H9 (cell line): ENCODE data around the gene ANGPTL7. TPM values are rescaled to one million over a fixed set of nuclear protein-coding genes. Genes with fewer than 3 reads are reported as not detected.
A peak's percentile ranks its signal among the peaks of the same experiment; 100 is the strongest.

ENCODE experiments used
- DNase-seq: peaks from one replicate; pipeline ENCODE4 v3.0.0-alpha.2; 2017
- H2AFZ ChIP-seq: one replicate; pipeline ENCODE4 v1.6.1; 2013; ENCODE audit warnings: mild to moderate bottlenecking, low read length, control low read depth, moderate library complexity
- H2AK5ac ChIP-seq: 2 replicates; pipeline ENCODE4 v1.6.1; 2013; ENCODE audit warnings: low read length, control low read depth, mixed read lengths; ENCODE audit not compliant: insufficient read length
- H2BK120ac ChIP-seq: one replicate; pipeline ENCODE4 v1.6.1; 2013; ENCODE audit warnings: low read depth, mild to moderate bottlenecking, low read length, control low read depth, inconsistent platforms; ENCODE audit not compliant: poor library complexity, severe bottlenecking
- H2BK12ac ChIP-seq: 2 replicates; pipeline ENCODE4 v1.6.1; 2013; ENCODE audit warnings: low read length, control low read depth, mixed read lengths, low read depth; ENCODE audit not compliant: insufficient read length
- H2BK15ac ChIP-seq: 2 replicates; pipeline ENCODE4 v1.6.1; 2013; ENCODE audit warnings: low read depth, low read length, control low read depth
- H2BK20ac ChIP-seq: one replicate; pipeline ENCODE4 v1.6.1; 2013; ENCODE audit warnings: low read depth, mild to moderate bottlenecking, low read length, control low read depth, inconsistent platforms; ENCODE audit not compliant: poor library complexity, severe bottlenecking
- H2BK5ac ChIP-seq: 2 replicates; pipeline ENCODE4 v1.6.1; 2013; ENCODE audit warnings: low read length, control low read depth, mixed read lengths; ENCODE audit not compliant: insufficient read length
- H3K14ac ChIP-seq: 2 replicates; pipeline ENCODE4 v1.6.1; 2013; ENCODE audit warnings: low read length, control low read depth; ENCODE audit not compliant: insufficient read depth
- H3K18ac ChIP-seq: 2 replicates; pipeline ENCODE4 v1.6.1; 2013; ENCODE audit warnings: low read depth, mild to moderate bottlenecking, mixed read lengths, low read length, control low read depth; ENCODE audit not compliant: insufficient read length
- H3K23ac ChIP-seq: 2 replicates; pipeline ENCODE4 v1.6.1; 2013; ENCODE audit warnings: low read length, control low read depth, mixed read lengths, low read depth; ENCODE audit not compliant: insufficient read length
- H3K23me2 ChIP-seq: 2 replicates; pipeline ENCODE4 v1.6.1; 2013; ENCODE audit warnings: low read depth, mild to moderate bottlenecking, mixed read lengths, low read length, control low read depth; ENCODE audit not compliant: insufficient read length, poor library complexity, severe bottlenecking
- H3K27ac ChIP-seq: 2 replicates; pipeline ENCODE4 v1.5.1; 2013; ENCODE audit warnings: low read length, control low read depth, mixed read lengths, low read depth; ENCODE audit not compliant: insufficient read length
- H3K27me3 ChIP-seq: 2 replicates; pipeline ENCODE4 v1.6.1; 2013; ENCODE audit warnings: low read length, control low read depth, inconsistent platforms; ENCODE audit not compliant: insufficient read depth
- H3K4ac ChIP-seq: 2 replicates; pipeline ENCODE4 v1.6.1; 2013; ENCODE audit warnings: low read depth, mild to moderate bottlenecking, control low read depth, inconsistent platforms, low read length, moderate library complexity
- H3K4me1 ChIP-seq: 2 replicates; pipeline ENCODE4 v1.6.1; 2013; ENCODE audit warnings: low read length, control low read depth, inconsistent platforms; ENCODE audit not compliant: insufficient read depth
- H3K4me2 ChIP-seq: 2 replicates; pipeline ENCODE4 v1.6.1; 2013; ENCODE audit warnings: low read length, control low read depth, mixed read lengths; ENCODE audit not compliant: insufficient read length, insufficient read depth
- H3K56ac ChIP-seq: 2 replicates; pipeline ENCODE4 v1.6.1; 2013; ENCODE audit warnings: low read depth, mild to moderate bottlenecking, mixed read lengths, low read length, control low read depth; ENCODE audit not compliant: insufficient read length
- H3K79me1 ChIP-seq: 2 replicates; pipeline ENCODE4 v1.6.1; 2013; ENCODE audit warnings: low read depth, mild to moderate bottlenecking, moderate library complexity, low read length, control low read depth, inconsistent platforms; ENCODE audit not compliant: insufficient read depth, poor library complexity, severe bottlenecking
- H3K79me2 ChIP-seq: 2 replicates; pipeline ENCODE4 v1.6.1; 2013; ENCODE audit warnings: low read length, control low read depth, inconsistent platforms; ENCODE audit not compliant: insufficient read depth
- H3K9ac ChIP-seq: 2 replicates; pipeline ENCODE4 v1.6.1; 2013; ENCODE audit warnings: low read length, control low read depth, mixed read lengths; ENCODE audit not compliant: insufficient read length; ENCODE audit errors: extremely low read depth
- H3K9me3 ChIP-seq: one replicate; pipeline ENCODE4 v1.6.1; 2013; ENCODE audit warnings: low read depth, low read length, inconsistent platforms; ENCODE audit not compliant: control insufficient read depth
- H3T11ph ChIP-seq: one replicate; pipeline ENCODE4 v1.6.1; 2013; ENCODE audit warnings: mild to moderate bottlenecking, low read length, control low read depth, inconsistent platforms
- H4K20me1 ChIP-seq: one replicate; pipeline ENCODE4 v1.6.1; 2013; ENCODE audit not compliant: control insufficient read depth, insufficient read length, insufficient read depth
- H4K5ac ChIP-seq: 2 replicates; pipeline ENCODE4 v1.6.1; 2013; ENCODE audit warnings: low read depth, mild to moderate bottlenecking, mixed read lengths, low read length, control low read depth; ENCODE audit not compliant: insufficient read length
- H4K8ac ChIP-seq: replicated peaks from 2 replicates; pipeline ENCODE4 v1.6.1; 2013; ENCODE audit warnings: low read length, control low read depth, mixed read lengths, low read depth; ENCODE audit not compliant: insufficient read length
- H4K91ac ChIP-seq: 2 replicates; pipeline ENCODE4 v1.6.1; 2013; ENCODE audit warnings: low read depth, mild to moderate bottlenecking, moderate library complexity, mixed read lengths, low read length, control low read depth; ENCODE audit not compliant: insufficient read length
- H3K27ac Mint-ChIP-seq, 3 experiments: 2 replicates in 2 of 3; 3 replicates in 1 of 3; pipeline ENCODE4 v1.8.0; 2020 to 2021; ENCODE audit warnings: mixed read lengths in 3 of 3, mild to moderate bottlenecking in 1 of 3, moderate library complexity in 1 of 3
- H3K27me3 Mint-ChIP-seq: 2 replicates; pipeline ENCODE4 v1.8.0; 2021; ENCODE audit warnings: low read depth, mild to moderate bottlenecking, moderate library complexity, mixed read lengths
- H3K36me3 Mint-ChIP-seq, 3 experiments: 2 replicates in 2 of 3; 3 replicates in 1 of 3; pipeline ENCODE4 v1.8.0; 2020 to 2021; ENCODE audit warnings: low read depth in 3 of 3, mixed read lengths in 3 of 3; ENCODE audit not compliant: insufficient read depth in 1 of 3
- H3K4me1 Mint-ChIP-seq, 2 experiments: 2 replicates each; pipeline ENCODE4 v1.8.0; 2020; ENCODE audit warnings: mixed read lengths in 2 of 2
- H3K4me3 Mint-ChIP-seq, 2 experiments: 2 replicates in 1 of 2; 3 replicates in 1 of 2; pipeline ENCODE4 v1.8.0; 2020 to 2021; ENCODE audit warnings: mild to moderate bottlenecking in 2 of 2, mixed read lengths in 2 of 2, moderate library complexity in 1 of 2
- H3K9me3 Mint-ChIP-seq, 2 experiments: 2 replicates in 1 of 2; 3 replicates in 1 of 2; pipeline ENCODE4 v1.8.0; 2020; ENCODE audit warnings: mild to moderate bottlenecking in 2 of 2, mixed read lengths in 2 of 2, moderate library complexity in 1 of 2
- WGBS: extraction: QIAGEN DNeasy Blood & Tissue Kit; methylation state at CpG from one replicate; pipeline ENCODE4 v1.1.7; 2013; ENCODE audit warnings: missing lambda C conversion rate, low lambda C conversion rate, mixed read lengths; ENCODE audit not compliant: insufficient read length; ENCODE audit errors: extremely low coverage; 5-methylcytosine and 5-hydroxymethylcytosine counted together
- long read RNA-seq: library from polyadenylated mRNA; unstranded; transcript quantifications from one replicate; pipeline ENCODE4 v2.0.0, GENCODE V29; 2020
- total RNA-seq: library from RNA; stranded (reverse); gene quantifications from 2 replicates; pipeline ENCODE4 v1.2.1, GENCODE V29; 2021
- TF ChIP-seq, protein P1 (sequence below): fragments of 200-600 bp; sonication (generic); conservative IDR thresholded peaks from 3 replicates; pipeline ENCODE4 v1.8.0; 2021; ENCODE audit warnings: antibody characterized with exemption, mild to moderate bottlenecking

ANGPTL7 gene, protein sequence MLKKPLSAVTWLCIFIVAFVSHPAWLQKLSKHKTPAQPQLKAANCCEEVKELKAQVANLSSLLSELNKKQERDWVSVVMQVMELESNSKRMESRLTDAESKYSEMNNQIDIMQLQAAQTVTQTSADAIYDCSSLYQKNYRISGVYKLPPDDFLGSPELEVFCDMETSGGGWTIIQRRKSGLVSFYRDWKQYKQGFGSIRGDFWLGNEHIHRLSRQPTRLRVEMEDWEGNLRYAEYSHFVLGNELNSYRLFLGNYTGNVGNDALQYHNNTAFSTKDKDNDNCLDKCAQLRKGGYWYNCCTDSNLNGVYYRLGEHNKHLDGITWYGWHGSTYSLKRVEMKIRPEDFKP
- not detected in 2 replicates for total RNA-seq
- long read RNA-seq, partial matches to known transcripts = 0 of 1 reads
- long read RNA-seq, other reads (novel, unspliced or antisense) = 1 of 1 reads

DNA sequence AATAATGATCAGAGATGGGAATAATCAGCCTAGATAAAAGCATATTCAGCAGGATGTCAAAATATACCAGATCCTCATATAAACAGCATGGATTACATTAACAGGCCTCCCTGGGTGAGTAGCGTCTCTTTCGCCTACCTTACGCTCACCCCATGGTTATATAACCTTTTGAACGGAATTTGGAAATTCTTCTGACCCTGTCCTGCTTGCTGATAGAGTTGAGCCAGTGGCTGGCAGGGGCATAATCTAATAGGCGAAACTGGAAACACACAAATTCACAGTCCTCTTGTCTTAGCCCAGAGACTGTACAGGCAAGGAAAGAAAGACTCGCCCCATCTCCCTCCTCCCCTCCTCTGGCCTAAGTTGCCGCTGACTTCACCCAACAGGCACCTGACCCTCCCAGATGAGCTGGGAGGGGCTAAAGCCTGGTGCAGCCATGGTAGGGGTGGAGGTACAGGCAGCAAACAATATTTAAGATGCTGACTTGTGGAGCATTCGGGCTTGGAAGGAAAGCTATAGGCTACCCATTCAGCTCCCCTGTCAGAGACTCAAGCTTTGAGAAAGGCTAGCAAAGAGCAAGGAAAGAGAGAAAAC is at the start of gene ANGPTL7:
ANGPTL7 (plus strand) TSS at position 498 of the 594 bp plus-strand sequence. CDS start 225 bp downstream, outside the sequence.
- no CpG with 5 or more reads among the region's 8 CpGs for WGBS
- Mint-ChIP-seq H3K27ac (peak within 1 kb of the TSS in 1 of 3 experiments; percentile 51; a peak in 1 of 7 replicates), H3K36me3 (peaks cover 9 to 60% (median 25%) of the 10 kb centered on the region in 3 experiments; a peak in 6 of 7 replicates), H3K27me3 (no peaks in the 10 kb centered on the region), H3K4me3 (no peak within 1 kb of the TSS), H3K9me3 (no peaks in the 10 kb centered on the region), H3K4me1 (peaks cover 0 to 6% of the 10 kb centered on the region in 2 experiments; a peak in 1 of 4 replicates)
- Histone ChIP-seq H2BK15ac (no peak within 1 kb of the TSS), H3K4me1 (no peaks in the 10 kb centered on the region), H3K14ac (no peak within 1 kb of the TSS), H3K23me2 (no peaks in the 10 kb centered on the region), H2BK120ac (no peak within 1 kb of the TSS), H2BK20ac (no peak within 1 kb of the TSS), H3K4ac (no peak within 1 kb of the TSS), H3K27ac (no peak within 1 kb of the TSS), H3K9ac (no peak within 1 kb of the TSS), H3K56ac (no peak within 1 kb of the TSS), H2AK5ac (no peak within 1 kb of the TSS), H4K91ac (no peak within 1 kb of the TSS), H3K18ac (no peak within 1 kb of the TSS), H2AFZ (no peak within 1 kb of the TSS), H2BK5ac (no peak within 1 kb of the TSS), H3T11ph (no peak within 1 kb of the TSS), H3K9me3 (no peaks in the 10 kb centered on the region), H3K27me3 (no peaks in the 10 kb centered on the region), H3K79me1 (no peaks in the 10 kb centered on the region), H2BK12ac (no peak within 1 kb of the TSS), H3K79me2 (no peaks in the 10 kb centered on the region), H4K8ac (no peak within 1 kb of the TSS), H4K5ac (no peak within 1 kb of the TSS), H4K20me1 (no peaks in the 10 kb centered on the region), H3K4me2 (no peak within 1 kb of the TSS), H3K23ac (no peak within 1 kb of the TSS)
- TF ChIP-seq, protein P1, sequence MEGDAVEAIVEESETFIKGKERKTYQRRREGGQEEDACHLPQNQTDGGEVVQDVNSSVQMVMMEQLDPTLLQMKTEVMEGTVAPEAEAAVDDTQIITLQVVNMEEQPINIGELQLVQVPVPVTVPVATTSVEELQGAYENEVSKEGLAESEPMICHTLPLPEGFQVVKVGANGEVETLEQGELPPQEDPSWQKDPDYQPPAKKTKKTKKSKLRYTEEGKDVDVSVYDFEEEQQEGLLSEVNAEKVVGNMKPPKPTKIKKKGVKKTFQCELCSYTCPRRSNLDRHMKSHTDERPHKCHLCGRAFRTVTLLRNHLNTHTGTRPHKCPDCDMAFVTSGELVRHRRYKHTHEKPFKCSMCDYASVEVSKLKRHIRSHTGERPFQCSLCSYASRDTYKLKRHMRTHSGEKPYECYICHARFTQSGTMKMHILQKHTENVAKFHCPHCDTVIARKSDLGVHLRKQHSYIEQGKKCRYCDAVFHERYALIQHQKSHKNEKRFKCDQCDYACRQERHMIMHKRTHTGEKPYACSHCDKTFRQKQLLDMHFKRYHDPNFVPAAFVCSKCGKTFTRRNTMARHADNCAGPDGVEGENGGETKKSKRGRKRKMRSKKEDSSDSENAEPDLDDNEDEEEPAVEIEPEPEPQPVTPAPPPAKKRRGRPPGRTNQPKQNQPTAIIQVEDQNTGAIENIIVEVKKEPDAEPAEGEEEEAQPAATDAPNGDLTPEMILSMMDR = no peak
- no peak for DNase-seq
